Right kidney (tissue), 1 donor: ENCODE data around the gene ANKRD6.
A peak's percentile ranks its signal among the peaks of the same experiment; 100 is the strongest.

Source experiments
- DNase-seq: peaks from one replicate; pipeline ENCODE4 v3.0.0-alpha.2; 2016

Gene ANKRD6

GRCh38 chr6:89412071-89413005 lies 20.6 kb upstream of the ANKRD6 start, which contains the start of gene RRAGD:
Gene RRAGD (minus strand): TSS chr6:89412273. CDS start chr6:89411993, 280 bp downstream.
- DNase-seq, result peak; percentile 83

- DNase-seq, result no peak
Observed at GRCh38 chr6:89413006-89413400, 19.9 kb upstream of the ANKRD6 start.

- DNase-seq, result no peak
Observed at GRCh38 chr6:89414215-89414614, 18.7 kb upstream of the ANKRD6 start.

- no peak for DNase-seq
Observed at GRCh38 chr6:89415185-89415584, 17.8 kb upstream of the ANKRD6 start.

- DNase-seq, result no peak
Observed at GRCh38 chr6:89416796-89417195, 16.2 kb upstream of the ANKRD6 start.

- peak; percentile 15 for DNase-seq
Observed at GRCh38 chr6:89430201-89430962, 2.6 kb upstream of the ANKRD6 start.

GRCh38 chr6:89433252-89434149 lies 549 bp downstream of the ANKRD6 start:
- DNase-seq, result peak; percentile 67

GRCh38 chr6:89434150-89434499 lies 1.2 kb downstream of the ANKRD6 start:
- DNase-seq, result no peak

GRCh38 chr6:89434954-89435353 lies 2.0 kb downstream of the ANKRD6 start:
- peak; percentile 15 for DNase-seq

- no peak for DNase-seq
Observed at GRCh38 chr6:89436226-89436625, 3.3 kb downstream of the ANKRD6 start.

GRCh38 chr6:89438248-89438647 lies 5.3 kb downstream of the ANKRD6 start:
- no peak for DNase-seq

GRCh38 chr6:89439014-89439413 lies 6.1 kb downstream of the ANKRD6 start:
- no peak for DNase-seq

GRCh38 chr6:89440200-89440599 lies 7.2 kb downstream of the ANKRD6 start:
- DNase-seq, result no peak

GRCh38 chr6:89443658-89444057 lies 10.7 kb downstream of the ANKRD6 start:
- DNase-seq, result no peak

GRCh38 chr6:89449193-89449592 lies 16.2 kb downstream of the ANKRD6 start:
- DNase-seq, result no peak

- DNase-seq, result no peak
Observed at GRCh38 chr6:89452281-89452680, 19.3 kb downstream of the ANKRD6 start.

GRCh38 chr6:89454300-89454699 lies 21.3 kb downstream of the ANKRD6 start:
- DNase-seq, result no peak

GRCh38 chr6:89458704-89459103 lies 25.8 kb downstream of the ANKRD6 start:
- DNase-seq, result no peak

GRCh38 chr6:89459501-89459900 lies 26.5 kb downstream of the ANKRD6 start:
- no peak for DNase-seq

GRCh38 chr6:89460713-89461112 lies 27.8 kb downstream of the ANKRD6 start:
- no peak for DNase-seq

GRCh38 chr6:89462503-89462902 lies 29.6 kb downstream of the ANKRD6 start:
- DNase-seq, result no peak

GRCh38 chr6:89464295-89464694 lies 31.3 kb downstream of the ANKRD6 start:
- DNase-seq, result no peak
